Psoas muscle (tissue), 8 donors: ENCODE data around the gene RESF1. TPM values are rescaled to one million over a fixed set of nuclear protein-coding genes. Genes with fewer than 3 reads are reported as not detected.

Experiments
- ATAC-seq, 4 donors: fragments of 200-7000 bp; cut with Tn5 transposase; one replicate each; pipeline ENCODE4 v1.9.1; 2020; ENCODE audit warnings: moderate library complexity in 3 of 4, mild to moderate bottlenecking in 2 of 4
- DNase-seq, 2 donors: peaks; one replicate each; pipeline ENCODE4 v3.0.0-alpha.2; 2020
- H3K27ac ChIP-seq: fragments of 200-600 bp; one replicate; pipeline ENCODE4 v1.8.0; 2022
- H3K27me3 ChIP-seq, 3 donors: fragments of 200-600 bp in 1 of 3; one replicate each; pipeline versions ENCODE4 v1.6.1 to v1.8.0; 2013 to 2022; ENCODE audit warnings: low read length in 2 of 3, mild to moderate bottlenecking in 2 of 3, moderate library complexity in 1 of 3; ENCODE audit not compliant: insufficient read depth in 3 of 3
- H3K36me3 ChIP-seq, 2 donors: fragments of 200-600 bp in 1 of 2; one replicate each; pipeline versions ENCODE4 v1.6.1 to v1.8.0; 2013 to 2022; ENCODE audit warnings: low read depth in 1 of 2, mild to moderate bottlenecking in 1 of 2, moderate library complexity in 1 of 2; ENCODE audit not compliant: insufficient read depth in 1 of 2
- H3K4me1 ChIP-seq: fragments of 200-600 bp; one replicate; pipeline ENCODE4 v1.8.0; 2022
- H3K4me3 ChIP-seq: fragments of 200-600 bp; one replicate; pipeline ENCODE4 v1.8.0; 2022; ENCODE audit warnings: mild to moderate bottlenecking
- H3K9me3 ChIP-seq: fragments of 200-600 bp; one replicate; pipeline ENCODE4 v1.8.0; 2022
- CTCF ChIP-seq: fragments of 200-600 bp; IDR thresholded peaks from one replicate; pipeline ENCODE4 v1.8.0; 2022; ENCODE audit warnings: antibody characterized with exemption
- WGBS, 3 donors: extraction: QIAGEN DNeasy Blood & Tissue Kit; methylation state at CpG; one replicate each; pipeline versions ENCODE4 v1.1.6 to v1.1.7; 2013; 5-methylcytosine and 5-hydroxymethylcytosine counted together
- intact Hi-C, 2 donors: fragments of 100-400 bp; cut with DNase I; formaldehyde crosslinking; loops; one replicate each; pipeline versions ENCODE4 v1.11.0 to v1.14.2; 2022
- long read RNA-seq, 2 donors: library from polyadenylated mRNA; unstranded; transcript quantifications; one replicate each; pipeline ENCODE4 v2.0.0, GENCODE V29; 2021
- polyA plus RNA-seq, 3 donors: library from polyadenylated mRNA; stranded (reverse); fragments of 200-250 nt; gene quantifications; one replicate each; pipeline ENCODE4 v1.2.3, GENCODE V29; 2013
- total RNA-seq, 4 donors: library from RNA; stranded (reverse); fragmentation: NEBNext Ultra II Directional in 2 of 4; extraction: Animal tissue kit (Norgen Biotek cat#: 25700) in 2 of 4; gene quantifications; one replicate each; pipeline versions ENCODE4 v1.2.1 to v1.2.4, GENCODE V29; 2021 to 2023
- donor health status: healthy with polysubstance abuse.
- donor health status: DM: no; HTN: no; CAD: no; lungs with moderate emphysema.
- donor health status: Bipolar disorder and iron deficiency.
- donor health status: healthy.
- donor health status: DM: yes; HTN: yes; CAD: no.
- donor health status: DM: no; HTN: no; CAD: no.
- donor health status: DM: no; HTN: no; CAD: no.
- donor health status: DM: yes; HTN: yes; CAD: no.

The RESF1 gene
- total RNA-seq, result 10 to 100 TPM; 11.9 to 18.4 (median 14.2) TPM
- 10 to 100 TPM in 1 of 3 donors, 1 to 10 TPM in 2; 6.0 to 17.8 (median 7.1) TPM for polyA plus RNA-seq
- long read RNA-seq, donor 1, partial matches to known transcripts, result 3 of 5 reads
- long read RNA-seq, donor 1, other reads (novel, unspliced or antisense), result 1 of 5 reads
- long read RNA-seq, donor 2, partial matches to known transcripts, result 2 of 5 reads
- long read RNA-seq, donor 2, other reads (novel, unspliced or antisense), result 2 of 5 reads

GRCh38 chr12:31959161-31959700 is at the start of gene RESF1:
RESF1 (plus strand) TSS chr12:31959415; CDS start chr12:31980956, 21,541 bp downstream.
- 0 to 1% (median 0%) methylated on average over 53 to 67 of the region's 67 CpGs for WGBS, 3 donors
- ATAC-seq (peak; percentile 97 to 98 (median 98)), DNase-seq (peak; percentile 88 to 91)
- H3K36me3 ChIP-seq, result peaks cover 3 to 23% of the 10 kb centered on the region in 2 donors
- H3K9me3 ChIP-seq, result no peaks in the 10 kb centered on the region
- intact Hi-C loops, result loop anchor here (5.0 to 10.0 kb wide), 2 partner anchors 297 to 304 kb away; partner anchors contain the start of gene ETFBKMT (in 1 of the 2)
- peak within 1 kb of the TSS; percentile 74 for H3K4me3 ChIP-seq
- no peak for TF ChIP-seq CTCF
- H3K27ac ChIP-seq, result peak within 1 kb of the TSS; percentile 87
- peaks cover 24% of the 10 kb centered on the region for H3K4me1 ChIP-seq
- H3K27me3 ChIP-seq, result no peaks in the 10 kb centered on the region

- intact Hi-C loops, result no loop called here
- Histone ChIP-seq H3K4me1 (no peaks in the 10 kb centered on the region), H3K27me3 (no peaks in the 10 kb centered on the region), H3K27ac (no peak overlapping the region), H3K4me3 (no peak overlapping the region), H3K9me3 (peaks cover 4% of the 10 kb centered on the region), H3K36me3 (no peaks in the 10 kb centered on the region)
- ATAC-seq (no peak), DNase-seq (no peak)
- 25 to 48% (median 28%) methylated on average over 1 of the region's 1 CpG for WGBS, 3 donors
- TF ChIP-seq CTCF, result no peak
These were observed 44.3 kb upstream of the RESF1 start for GRCh38 chr12:31914927-31915326.

- no peak for TF ChIP-seq CTCF
- no peak for ATAC-seq
- no peak overlapping the region for H3K4me3 ChIP-seq
- no peaks in the 10 kb centered on the region for H3K36me3 ChIP-seq
- no peak overlapping the region for H3K27ac ChIP-seq
- no peaks in the 10 kb centered on the region for H3K27me3 ChIP-seq
- H3K9me3 ChIP-seq, result peaks cover 4% of the 10 kb centered on the region
- no peaks in the 10 kb centered on the region for H3K4me1 ChIP-seq
- WGBS, 3 donors, result 91 to 96% (median 95%) methylated on average over 3 of the region's 3 CpGs
- no peak for DNase-seq
- intact Hi-C loops, result no loop called here
These were observed 43.8 kb upstream of the RESF1 start for GRCh38 chr12:31915446-31915845.

GRCh38 chr12:31922341-31923062 is 36.7 kb upstream of the RESF1 start:
- intact Hi-C loops, result no loop called here
- no peak for ATAC-seq
- no peak for DNase-seq
- no peaks in the 10 kb centered on the region for H3K36me3 ChIP-seq
- TF ChIP-seq CTCF, result no peak
- H3K27me3 ChIP-seq, result no peaks in the 10 kb centered on the region
- WGBS, 3 donors, result 87 to 97% (median 92%) methylated on average over 1 of the region's 1 CpG
- H3K27ac ChIP-seq, result no peak overlapping the region
- peaks cover 16% of the 10 kb centered on the region for H3K9me3 ChIP-seq
- no peak overlapping the region for H3K4me3 ChIP-seq
- no peaks in the 10 kb centered on the region for H3K4me1 ChIP-seq
